Smooth muscle cell (in vitro differentiated cells): Measurements from ENCODE around the gene ZFYVE28. TPM values are rescaled to one million over a fixed set of nuclear protein-coding genes. Genes with fewer than 3 reads are reported as not detected.
A peak's percentile ranks its signal among the peaks of the same experiment; 100 is the strongest.

Experiments used
- DNase-seq: peaks from one replicate; lab custom pipeline; 2025; ENCODE audit not compliant: unreplicated experiment; lab: John Stamatoyannopoulos, UW
- H2AFZ ChIP-seq: fragments of 200-600 bp; sonication (generic); 2 replicates; pipeline ENCODE4 v1.6.0; 2016; ENCODE audit warnings: antibody characterized with exemption, low read depth, mild to moderate bottlenecking
- H3F3A ChIP-seq: fragments of 200-600 bp; sonication (generic); 2 replicates; pipeline ENCODE4 v1.6.0; 2017; ENCODE audit warnings: antibody characterized with exemption, low read depth
- H3K27ac ChIP-seq: fragments of 200-600 bp; sonication (generic); 2 replicates; pipeline ENCODE4 v1.5.1; 2016; ENCODE audit warnings: low read depth, mild to moderate bottlenecking
- H3K27me3 ChIP-seq: fragments of 200-600 bp; sonication (generic); 2 replicates; pipeline ENCODE4 v1.6.1; 2016; ENCODE audit warnings: low read depth, mild to moderate bottlenecking
- H3K36me3 ChIP-seq: fragments of 200-600 bp; sonication (generic); 2 replicates; pipeline ENCODE4 v1.5.1; 2016; ENCODE audit warnings: low read depth
- H3K4me1 ChIP-seq: fragments of 200-600 bp; sonication (generic); 2 replicates; pipeline ENCODE4 v1.5.1; 2016; ENCODE audit warnings: low read depth
- H3K4me2 ChIP-seq: fragments of 200-600 bp; sonication (generic); 2 replicates; pipeline ENCODE4 v1.6.0; 2016; ENCODE audit warnings: mild to moderate bottlenecking
- H3K4me3 ChIP-seq: fragments of 200-600 bp; sonication (generic); 2 replicates; pipeline ENCODE4 v1.5.1; 2016; ENCODE audit warnings: mild to moderate bottlenecking
- H3K79me2 ChIP-seq: fragments of 200-600 bp; sonication (generic); 2 replicates; pipeline ENCODE4 v1.6.0; 2016; ENCODE audit warnings: low read depth, mild to moderate bottlenecking
- H3K9ac ChIP-seq: fragments of 200-600 bp; sonication (generic); 2 replicates; pipeline ENCODE4 v1.6.0; 2016; ENCODE audit warnings: low read depth
- H3K9me3 ChIP-seq: fragments of 200-600 bp; sonication (generic); replicated peaks from 2 replicates; pipeline ENCODE4 v1.5.1; 2016; ENCODE audit warnings: low read depth
- H4K20me1 ChIP-seq: fragments of 200-600 bp; sonication (generic); 2 replicates; pipeline ENCODE4 v1.6.0; 2016; ENCODE audit warnings: low read depth
- WGBS: methylation state at CpG from one replicate; pipeline ENCODE4 v1.1.7; 2016; ENCODE audit warnings: low lambda C conversion rate; 5-methylcytosine and 5-hydroxymethylcytosine counted together
- polyA plus RNA-seq: library from polyadenylated mRNA; unstranded; fragments of >200 nt; fragmentation: Nextera tagmentation; extraction: Ambion mirVana; gene quantifications from 2 replicates; pipeline ENCODE4 v1.2.1, GENCODE V29; 2016
- total RNA-seq: library from RNA; depleted of rRNA; stranded (reverse); fragments of >200 nt; gene quantifications from 2 replicates; pipeline ENCODE4 v1.2.3, GENCODE V29; 2014
- TF ChIP-seq, protein P1 (sequence below): fragments of 200-600 bp; sonication (generic); IDR thresholded peaks from 2 replicates; pipeline ENCODE4 v1.5.1; 2017; ENCODE audit warnings: borderline replicate concordance, mild to moderate bottlenecking, antibody characterized with exemption; ENCODE audit not compliant: insufficient read depth, poor library complexity, severe bottlenecking

Gene ZFYVE28
- total and polyA plus RNA-seq, 2 experiments from 2014 or later: 0.22 TPM; not detected in 1

DNA sequence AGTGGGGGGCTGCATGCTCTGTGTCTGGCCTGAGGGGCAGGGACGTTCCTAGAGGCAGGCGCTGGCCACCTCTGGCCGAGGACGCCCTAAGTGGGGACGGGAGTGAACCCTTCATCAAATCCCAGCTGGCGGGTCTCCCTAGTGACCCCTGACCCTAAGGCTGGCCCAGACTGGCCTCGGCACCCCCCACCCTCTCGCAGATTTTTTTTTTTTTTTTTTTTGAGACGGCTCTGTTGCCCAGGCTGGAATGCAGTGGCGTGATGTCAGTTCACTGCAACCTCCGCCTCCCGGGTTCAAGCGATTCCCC, 155.5 kb downstream of the ZFYVE28 start:
- Histone ChIP-seq H3K27ac (peak overlapping the region; percentile 86), H3K9me3 (no peaks in the 10 kb centered on the region)
- 62% methylated on average over 13 of the region's 13 CpGs for WGBS

DNA sequence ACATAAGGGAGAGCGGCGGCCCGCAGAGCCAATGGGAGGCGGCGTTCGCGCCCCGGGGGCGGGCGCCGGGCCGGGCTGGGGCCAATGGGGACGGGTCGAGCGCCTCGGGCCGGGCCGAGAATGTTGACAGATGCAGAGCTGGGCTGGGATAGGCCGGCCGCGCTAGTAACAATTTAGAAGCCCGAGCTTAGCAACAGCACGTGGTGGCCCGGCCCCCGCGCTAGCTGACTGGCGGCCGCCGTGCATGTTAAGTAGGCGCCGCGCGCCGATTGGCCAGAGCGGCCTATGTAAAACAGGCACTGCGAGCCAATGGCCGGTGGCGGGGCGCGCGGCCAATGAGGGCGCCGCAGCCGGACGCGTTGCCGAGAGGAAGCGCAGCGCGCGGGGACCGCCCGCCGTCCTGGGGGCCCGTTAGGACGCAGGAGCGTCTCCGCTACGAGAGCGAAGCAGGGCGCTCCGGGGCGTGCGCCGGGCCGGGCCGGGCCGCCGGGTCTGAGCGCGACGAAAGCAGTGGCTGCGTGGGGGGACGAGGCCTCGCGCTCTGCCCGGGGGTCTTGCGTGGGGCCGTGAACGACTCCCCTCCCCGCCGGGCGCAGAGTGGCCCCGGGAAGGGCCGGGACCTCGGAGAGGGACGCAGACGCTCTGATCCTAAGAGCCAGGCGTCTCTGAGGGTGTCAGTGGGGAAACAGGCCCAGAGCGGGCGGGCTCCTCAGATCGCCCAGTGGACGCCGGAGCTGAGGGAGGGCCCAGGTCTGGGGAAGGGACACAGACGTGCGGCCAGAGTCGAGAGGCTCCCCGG, 156.1 kb downstream of the ZFYVE28 start:
- H3K4me2 ChIP-seq: peak overlapping the region; percentile 98
- no peaks in the 10 kb centered on the region for H3F3A ChIP-seq
- peak overlapping the region; percentile 86 for H3K9ac ChIP-seq
- no peaks in the 10 kb centered on the region for H3K36me3 ChIP-seq
- TF ChIP-seq, protein P1, sequence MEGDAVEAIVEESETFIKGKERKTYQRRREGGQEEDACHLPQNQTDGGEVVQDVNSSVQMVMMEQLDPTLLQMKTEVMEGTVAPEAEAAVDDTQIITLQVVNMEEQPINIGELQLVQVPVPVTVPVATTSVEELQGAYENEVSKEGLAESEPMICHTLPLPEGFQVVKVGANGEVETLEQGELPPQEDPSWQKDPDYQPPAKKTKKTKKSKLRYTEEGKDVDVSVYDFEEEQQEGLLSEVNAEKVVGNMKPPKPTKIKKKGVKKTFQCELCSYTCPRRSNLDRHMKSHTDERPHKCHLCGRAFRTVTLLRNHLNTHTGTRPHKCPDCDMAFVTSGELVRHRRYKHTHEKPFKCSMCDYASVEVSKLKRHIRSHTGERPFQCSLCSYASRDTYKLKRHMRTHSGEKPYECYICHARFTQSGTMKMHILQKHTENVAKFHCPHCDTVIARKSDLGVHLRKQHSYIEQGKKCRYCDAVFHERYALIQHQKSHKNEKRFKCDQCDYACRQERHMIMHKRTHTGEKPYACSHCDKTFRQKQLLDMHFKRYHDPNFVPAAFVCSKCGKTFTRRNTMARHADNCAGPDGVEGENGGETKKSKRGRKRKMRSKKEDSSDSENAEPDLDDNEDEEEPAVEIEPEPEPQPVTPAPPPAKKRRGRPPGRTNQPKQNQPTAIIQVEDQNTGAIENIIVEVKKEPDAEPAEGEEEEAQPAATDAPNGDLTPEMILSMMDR: no peak
- H4K20me1 ChIP-seq: peaks cover 39% of the 10 kb centered on the region
- H3K27ac ChIP-seq: peak overlapping the region; percentile 86
- DNase-seq: peak; percentile 93
- peaks cover 38% of the 10 kb centered on the region for H3K79me2 ChIP-seq
- peak overlapping the region; percentile 99 for H3K4me3 ChIP-seq
- H3K4me1 ChIP-seq: peaks cover 20% of the 10 kb centered on the region
- H2AFZ ChIP-seq: peak overlapping the region; percentile 97
- WGBS: 2% methylated on average over 65 of the region's 98 CpGs
- H3K27me3 ChIP-seq: no peaks in the 10 kb centered on the region
- no peaks in the 10 kb centered on the region for H3K9me3 ChIP-seq

More for the DNA sequence above, 155.5 kb downstream of the ZFYVE28 start:
- Histone ChIP-seq H3K9ac (peak overlapping the region; percentile 86), H3K27me3 (no peaks in the 10 kb centered on the region), H3F3A (no peaks in the 10 kb centered on the region), H3K4me3 (peak overlapping the region; percentile 77), H3K79me2 (peaks cover 34% of the 10 kb centered on the region), H3K4me2 (peak overlapping the region; percentile 98), H2AFZ (peak overlapping the region; percentile 97), H4K20me1 (peaks cover 33% of the 10 kb centered on the region), H3K36me3 (no peaks in the 10 kb centered on the region), H3K4me1 (peaks cover 20% of the 10 kb centered on the region)
- DNase-seq: no peak
- TF ChIP-seq, protein P1: no peak

DNA sequence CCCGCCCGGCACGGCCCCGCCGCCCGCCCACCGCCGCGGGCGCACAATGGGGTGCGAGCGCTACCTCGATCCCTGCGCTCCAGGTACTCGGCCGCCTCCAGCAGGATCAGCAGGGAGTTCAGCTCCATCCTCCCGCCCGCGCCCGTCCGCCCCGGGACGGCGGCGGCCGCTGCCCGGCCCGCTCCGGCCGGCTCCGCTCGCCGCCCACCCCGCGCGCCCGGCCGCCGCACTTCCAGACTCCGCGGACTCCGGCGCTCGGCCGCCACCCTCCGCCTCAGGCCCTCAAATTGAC, 156.6 kb downstream of the ZFYVE28 start, which contains the start of gene MXD4:
Gene MXD4 (minus strand): TSS at position 257 of the 292 bp plus-strand sequence. CDS start 129 bp downstream, at position 128.
- no CpG with 5 or more reads among the region's 46 CpGs for WGBS
- peaks cover 20% of the 10 kb centered on the region for H3K4me1 ChIP-seq
- H4K20me1 ChIP-seq: peaks cover 44% of the 10 kb centered on the region
- H3K27me3 ChIP-seq: no peaks in the 10 kb centered on the region
- peak within 1 kb of the TSS; percentile 98 for H3K4me2 ChIP-seq
- H2AFZ ChIP-seq: peak within 1 kb of the TSS; percentile 97
- no peaks in the 10 kb centered on the region for H3K9me3 ChIP-seq
- H3K36me3 ChIP-seq: no peaks in the 10 kb centered on the region
- peak within 1 kb of the TSS; percentile 96 for H3K9ac ChIP-seq
- DNase-seq: no peak
- H3K4me3 ChIP-seq: peak within 1 kb of the TSS; percentile 99
- TF ChIP-seq, protein P1: no peak
- H3K27ac ChIP-seq: peak within 1 kb of the TSS; percentile 86
- H3F3A ChIP-seq: no peaks in the 10 kb centered on the region
- peaks cover 44% of the 10 kb centered on the region for H3K79me2 ChIP-seq
